Measurements from ENCODE around the gene RAB11FIP2. TPM values are rescaled to one million over a fixed set of nuclear protein-coding genes. Genes with fewer than 3 reads are reported as not detected.

The RAB11FIP2 gene
- total RNA-seq, 6 experiments from 2014 or later, result 5.3 to 14.3 (median 6.9) TPM

- Histone ChIP-seq H3K9me3 (no peaks in the 10 kb centered on the region), H3K36me3 (no peaks in the 10 kb centered on the region), H3K4me3 (no peak overlapping the region), H3K27ac (no peak overlapping the region), H3K4me1 (no peaks in the 10 kb centered on the region), H3K27me3 (no peaks in the 10 kb centered on the region)
- WGBS (ENCODE audit: insufficient coverage, low coverage, low lambda C conversion rate, missing lambda C conversion rate), result 67% methylated on average over 1 of the region's 1 CpG
- TF ChIP-seq POLR2A (IDR thresholded peaks at IDR 0.05), result no peak
- no peak for TF ChIP-seq CTCF (IDR thresholded peaks at IDR 0.05)
- intact Hi-C loops (cut with DNase I), result no loop called here
- no peak for ATAC-seq
- DNase-seq, result no peak
Measured at GRCh38 chr10:117969592-117969991, 77.1 kb downstream of the RAB11FIP2 start.

- Histone ChIP-seq H3K27ac (no peak overlapping the region), H3K27me3 (no peaks in the 10 kb centered on the region), H3K9me3 (no peaks in the 10 kb centered on the region), H3K4me3 (no peak overlapping the region), H3K36me3 (no peaks in the 10 kb centered on the region), H3K4me1 (no peaks in the 10 kb centered on the region)
- DNase-seq (no peak), ATAC-seq (no peak)
- WGBS (ENCODE audit: insufficient coverage, low coverage, low lambda C conversion rate, missing lambda C conversion rate), result 58% methylated on average over 2 of the region's 10 CpGs
- TF ChIP-seq CTCF (IDR thresholded peaks at IDR 0.05) (no peak), POLR2A (IDR thresholded peaks at IDR 0.05) (no peak)
- intact Hi-C loops (cut with DNase I), result no loop called here
Measured at GRCh38 chr10:117968354-117969182, 78.2 kb downstream of the RAB11FIP2 start.

- WGBS (ENCODE audit: insufficient coverage, low coverage, low lambda C conversion rate, missing lambda C conversion rate), result 58% methylated on average over 4 of the region's 7 CpGs
- H3K4me1 ChIP-seq, result no peaks in the 10 kb centered on the region
- DNase-seq (no peak), ATAC-seq (no peak)
- H3K9me3 ChIP-seq, result no peaks in the 10 kb centered on the region
- TF ChIP-seq CTCF (IDR thresholded peaks at IDR 0.05) (no peak), POLR2A (IDR thresholded peaks at IDR 0.05) (no peak)
- H3K27me3 ChIP-seq, result no peaks in the 10 kb centered on the region
- H3K36me3 ChIP-seq, result no peaks in the 10 kb centered on the region
- intact Hi-C loops (cut with DNase I), result no loop called here
- no peak overlapping the region for H3K4me3 ChIP-seq
- no peak overlapping the region for H3K27ac ChIP-seq
Measured at GRCh38 chr10:117967149-117967650, 79.5 kb downstream of the RAB11FIP2 start.

GRCh38 chr10:117965984-117966383, 80.8 kb downstream of the RAB11FIP2 start:
- intact Hi-C loops (cut with DNase I), result no loop called here
- no peak overlapping the region for H3K27ac ChIP-seq
- no peak overlapping the region for H3K4me3 ChIP-seq
- H3K36me3 ChIP-seq, result no peaks in the 10 kb centered on the region
- H3K27me3 ChIP-seq, result no peaks in the 10 kb centered on the region
- WGBS (ENCODE audit: insufficient coverage, low coverage, low lambda C conversion rate, missing lambda C conversion rate), result 23% methylated on average over 2 of the region's 2 CpGs
- DNase-seq (no peak), ATAC-seq (no peak)
- TF ChIP-seq CTCF (IDR thresholded peaks at IDR 0.05), result no peak
- TF ChIP-seq POLR2A (IDR thresholded peaks at IDR 0.05), result no peak
- H3K9me3 ChIP-seq, result no peaks in the 10 kb centered on the region
- H3K4me1 ChIP-seq, result no peaks in the 10 kb centered on the region
